H9 (cell line): ENCODE results near the gene MYOCD. TPM values are rescaled to one million over a fixed set of nuclear protein-coding genes. Genes with fewer than 3 reads are reported as not detected.

Source experiments
- DNase-seq: peaks from one replicate; pipeline ENCODE4 v3.0.0-alpha.2; 2017
- H2AFZ ChIP-seq: one replicate; pipeline ENCODE4 v1.6.1; 2013; ENCODE audit warnings: mild to moderate bottlenecking, low read length, control low read depth, moderate library complexity
- H2AK5ac ChIP-seq: 2 replicates; pipeline ENCODE4 v1.6.1; 2013; ENCODE audit warnings: low read length, control low read depth, mixed read lengths; ENCODE audit not compliant: insufficient read length
- H2BK120ac ChIP-seq: one replicate; pipeline ENCODE4 v1.6.1; 2013; ENCODE audit warnings: low read depth, mild to moderate bottlenecking, low read length, control low read depth, inconsistent platforms; ENCODE audit not compliant: poor library complexity, severe bottlenecking
- H2BK12ac ChIP-seq: 2 replicates; pipeline ENCODE4 v1.6.1; 2013; ENCODE audit warnings: low read length, control low read depth, mixed read lengths, low read depth; ENCODE audit not compliant: insufficient read length
- H2BK15ac ChIP-seq: 2 replicates; pipeline ENCODE4 v1.6.1; 2013; ENCODE audit warnings: low read depth, low read length, control low read depth
- H2BK20ac ChIP-seq: one replicate; pipeline ENCODE4 v1.6.1; 2013; ENCODE audit warnings: low read depth, mild to moderate bottlenecking, low read length, control low read depth, inconsistent platforms; ENCODE audit not compliant: poor library complexity, severe bottlenecking
- H2BK5ac ChIP-seq: 2 replicates; pipeline ENCODE4 v1.6.1; 2013; ENCODE audit warnings: low read length, control low read depth, mixed read lengths; ENCODE audit not compliant: insufficient read length
- H3K14ac ChIP-seq: 2 replicates; pipeline ENCODE4 v1.6.1; 2013; ENCODE audit warnings: low read length, control low read depth; ENCODE audit not compliant: insufficient read depth
- H3K18ac ChIP-seq: 2 replicates; pipeline ENCODE4 v1.6.1; 2013; ENCODE audit warnings: low read depth, mild to moderate bottlenecking, mixed read lengths, low read length, control low read depth; ENCODE audit not compliant: insufficient read length
- H3K23ac ChIP-seq: 2 replicates; pipeline ENCODE4 v1.6.1; 2013; ENCODE audit warnings: low read length, control low read depth, mixed read lengths, low read depth; ENCODE audit not compliant: insufficient read length
- H3K23me2 ChIP-seq: 2 replicates; pipeline ENCODE4 v1.6.1; 2013; ENCODE audit warnings: low read depth, mild to moderate bottlenecking, mixed read lengths, low read length, control low read depth; ENCODE audit not compliant: insufficient read length, poor library complexity, severe bottlenecking
- H3K27ac ChIP-seq: 2 replicates; pipeline ENCODE4 v1.5.1; 2013; ENCODE audit warnings: low read length, control low read depth, mixed read lengths, low read depth; ENCODE audit not compliant: insufficient read length
- H3K27me3 ChIP-seq: 2 replicates; pipeline ENCODE4 v1.6.1; 2013; ENCODE audit warnings: low read length, control low read depth, inconsistent platforms; ENCODE audit not compliant: insufficient read depth
- H3K4ac ChIP-seq: 2 replicates; pipeline ENCODE4 v1.6.1; 2013; ENCODE audit warnings: low read depth, mild to moderate bottlenecking, control low read depth, inconsistent platforms, low read length, moderate library complexity
- H3K4me1 ChIP-seq: 2 replicates; pipeline ENCODE4 v1.6.1; 2013; ENCODE audit warnings: low read length, control low read depth, inconsistent platforms; ENCODE audit not compliant: insufficient read depth
- H3K4me2 ChIP-seq: 2 replicates; pipeline ENCODE4 v1.6.1; 2013; ENCODE audit warnings: low read length, control low read depth, mixed read lengths; ENCODE audit not compliant: insufficient read length, insufficient read depth
- H3K56ac ChIP-seq: 2 replicates; pipeline ENCODE4 v1.6.1; 2013; ENCODE audit warnings: low read depth, mild to moderate bottlenecking, mixed read lengths, low read length, control low read depth; ENCODE audit not compliant: insufficient read length
- H3K79me1 ChIP-seq: 2 replicates; pipeline ENCODE4 v1.6.1; 2013; ENCODE audit warnings: low read depth, mild to moderate bottlenecking, moderate library complexity, low read length, control low read depth, inconsistent platforms; ENCODE audit not compliant: insufficient read depth, poor library complexity, severe bottlenecking
- H3K79me2 ChIP-seq: 2 replicates; pipeline ENCODE4 v1.6.1; 2013; ENCODE audit warnings: low read length, control low read depth, inconsistent platforms; ENCODE audit not compliant: insufficient read depth
- H3K9ac ChIP-seq: 2 replicates; pipeline ENCODE4 v1.6.1; 2013; ENCODE audit warnings: low read length, control low read depth, mixed read lengths; ENCODE audit not compliant: insufficient read length; ENCODE audit errors: extremely low read depth
- H3K9me3 ChIP-seq: one replicate; pipeline ENCODE4 v1.6.1; 2013; ENCODE audit warnings: low read depth, low read length, inconsistent platforms; ENCODE audit not compliant: control insufficient read depth
- H3T11ph ChIP-seq: one replicate; pipeline ENCODE4 v1.6.1; 2013; ENCODE audit warnings: mild to moderate bottlenecking, low read length, control low read depth, inconsistent platforms
- H4K20me1 ChIP-seq: one replicate; pipeline ENCODE4 v1.6.1; 2013; ENCODE audit not compliant: control insufficient read depth, insufficient read length, insufficient read depth
- H4K5ac ChIP-seq: 2 replicates; pipeline ENCODE4 v1.6.1; 2013; ENCODE audit warnings: low read depth, mild to moderate bottlenecking, mixed read lengths, low read length, control low read depth; ENCODE audit not compliant: insufficient read length
- H4K8ac ChIP-seq: replicated peaks from 2 replicates; pipeline ENCODE4 v1.6.1; 2013; ENCODE audit warnings: low read length, control low read depth, mixed read lengths, low read depth; ENCODE audit not compliant: insufficient read length
- H4K91ac ChIP-seq: 2 replicates; pipeline ENCODE4 v1.6.1; 2013; ENCODE audit warnings: low read depth, mild to moderate bottlenecking, moderate library complexity, mixed read lengths, low read length, control low read depth; ENCODE audit not compliant: insufficient read length
- H3K27ac Mint-ChIP-seq, 3 experiments: 2 replicates in 2 of 3; 3 replicates in 1 of 3; pipeline ENCODE4 v1.8.0; 2020 to 2021; ENCODE audit warnings: mixed read lengths in 3 of 3, mild to moderate bottlenecking in 1 of 3, moderate library complexity in 1 of 3
- H3K27me3 Mint-ChIP-seq: 2 replicates; pipeline ENCODE4 v1.8.0; 2021; ENCODE audit warnings: low read depth, mild to moderate bottlenecking, moderate library complexity, mixed read lengths
- H3K36me3 Mint-ChIP-seq, 3 experiments: 2 replicates in 2 of 3; 3 replicates in 1 of 3; pipeline ENCODE4 v1.8.0; 2020 to 2021; ENCODE audit warnings: low read depth in 3 of 3, mixed read lengths in 3 of 3; ENCODE audit not compliant: insufficient read depth in 1 of 3
- H3K4me1 Mint-ChIP-seq, 2 experiments: 2 replicates each; pipeline ENCODE4 v1.8.0; 2020; ENCODE audit warnings: mixed read lengths in 2 of 2
- H3K4me3 Mint-ChIP-seq, 2 experiments: 2 replicates in 1 of 2; 3 replicates in 1 of 2; pipeline ENCODE4 v1.8.0; 2020 to 2021; ENCODE audit warnings: mild to moderate bottlenecking in 2 of 2, mixed read lengths in 2 of 2, moderate library complexity in 1 of 2
- H3K9me3 Mint-ChIP-seq, 2 experiments: 2 replicates in 1 of 2; 3 replicates in 1 of 2; pipeline ENCODE4 v1.8.0; 2020; ENCODE audit warnings: mild to moderate bottlenecking in 2 of 2, mixed read lengths in 2 of 2, moderate library complexity in 1 of 2
- CTCF ChIP-seq: fragments of 200-600 bp; sonication (generic); conservative IDR thresholded peaks from 3 replicates; pipeline ENCODE4 v1.8.0; 2021; ENCODE audit warnings: antibody characterized with exemption, mild to moderate bottlenecking
- WGBS: extraction: QIAGEN DNeasy Blood & Tissue Kit; methylation state at CpG from one replicate; pipeline ENCODE4 v1.1.7; 2013; ENCODE audit warnings: missing lambda C conversion rate, low lambda C conversion rate, mixed read lengths; ENCODE audit not compliant: insufficient read length; ENCODE audit errors: extremely low coverage; 5-methylcytosine and 5-hydroxymethylcytosine counted together
- total RNA-seq: library from RNA; stranded (reverse); gene quantifications from 2 replicates; pipeline ENCODE4 v1.2.1, GENCODE V29; 2021

MYOCD gene
- total RNA-seq, 1 experiment from 2014 or later, result 0.17 TPM

GRCh38 chr17:12712415-12712814, 46.7 kb downstream of the MYOCD start:
- TF ChIP-seq CTCF, result no peak
- Histone ChIP-seq H3K4me2 (no peak overlapping the region), H3K14ac (no peak overlapping the region), H3K27me3 (no peaks in the 10 kb centered on the region), H3K9ac (no peak overlapping the region), H2BK5ac (no peak overlapping the region), H2BK12ac (no peak overlapping the region), H3K4ac (no peak overlapping the region), H3T11ph (no peak overlapping the region), H3K79me1 (no peaks in the 10 kb centered on the region), H2AK5ac (no peak overlapping the region), H4K20me1 (no peaks in the 10 kb centered on the region), H3K23ac (no peak overlapping the region), H3K4me1 (peaks cover 7% of the 10 kb centered on the region; the same call in 1 of the 2 replicates), H4K5ac (no peak overlapping the region), H2BK20ac (no peak overlapping the region), H3K18ac (no peak overlapping the region), H3K27ac (no peak overlapping the region), H4K8ac (no peak overlapping the region), H2AFZ (no peak overlapping the region), H4K91ac (no peak overlapping the region), H3K9me3 (no peaks in the 10 kb centered on the region), H3K56ac (no peak overlapping the region), H3K23me2 (no peaks in the 10 kb centered on the region), H2BK15ac (no peak overlapping the region), H2BK120ac (no peak overlapping the region), H3K79me2 (no peaks in the 10 kb centered on the region)
- no peaks in the 10 kb centered on the region; a peak in 2 of 5 replicates for H3K9me3 Mint-ChIP-seq
- H3K27ac Mint-ChIP-seq, result no peak overlapping the region
- WGBS, result no CpG with 5 or more reads among the region's 4 CpGs
- H3K36me3 Mint-ChIP-seq, result no peaks in the 10 kb centered on the region
- H3K4me1 Mint-ChIP-seq, result peaks cover 7 to 12% of the 10 kb centered on the region in 2 experiments
- no peak for DNase-seq
- H3K4me3 Mint-ChIP-seq, result no peak overlapping the region
- no peaks in the 10 kb centered on the region for H3K27me3 Mint-ChIP-seq
